Measurements from ENCODE around the gene FICD. TPM values are rescaled to one million over a fixed set of nuclear protein-coding genes. Genes with fewer than 3 reads are reported as not detected.
A peak's percentile ranks its signal among the peaks of the same experiment; 100 is the strongest.
"Not testable (repeated sequence)": the region's sequence is repeated elsewhere in the genome, so short reads cannot be mapped to it uniquely, and the experiment has no call there.

The FICD gene
- total RNA-seq, 2 experiments from 2014 or later, result 3.4 to 3.9 TPM

DNA sequence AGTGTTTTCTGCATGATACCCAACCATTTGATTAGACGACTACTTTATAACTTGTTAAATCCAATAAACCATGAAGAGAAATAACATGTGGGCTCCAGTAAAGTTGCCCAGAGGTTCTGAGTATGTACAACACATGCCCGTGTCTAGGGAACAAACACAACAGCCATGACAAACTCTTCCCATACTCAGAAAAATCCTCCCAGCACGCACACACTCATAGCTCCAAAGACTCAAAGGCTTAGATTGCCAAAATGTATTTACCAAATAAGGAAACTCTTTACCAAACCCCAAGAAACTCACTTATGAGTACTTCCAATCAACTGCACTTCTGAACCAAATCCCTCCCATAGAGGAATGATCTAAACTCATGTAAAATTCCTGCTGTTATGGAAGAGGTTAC lies 28.6 kb downstream of the FICD start:
- intact Hi-C loops (cut with micrococcal nuclease), result no loop called here
- ChIA-PET CTCF (interaction anchor here (1.1 kb wide), 1 partner anchor 13 kb away, joined by 4 read pairs; no protein-coding TSS in a partner anchor), POLR2A (interaction anchor here (0.6 to 1.2 kb wide), 2 partner anchors 17 to 30 kb away, joined by 3 to 4 read pairs; partner anchors contain the start of gene SART3)
- no peaks in the 10 kb centered on the region for H3K9me3 Mint-ChIP-seq
- peaks cover 20% of the 10 kb centered on the region for H3K4me1 Mint-ChIP-seq (ENCODE audit: low read depth)
- H3K27ac Mint-ChIP-seq, result no peak overlapping the region
- no peaks in the 10 kb centered on the region for H3K27me3 Mint-ChIP-seq
- no peak for ATAC-seq
- no peak for TF ChIP-seq CTCF (IDR thresholded peaks at IDR 0.05)
- H3K36me3 Mint-ChIP-seq (ENCODE audit: low read depth), result peaks cover 45% of the 10 kb centered on the region
- no peak for DNase-seq
- no peak overlapping the region for H3K4me3 Mint-ChIP-seq

- H3K4me1 Mint-ChIP-seq (ENCODE audit: low read depth), result peaks cover 32% of the 10 kb centered on the region
- TF ChIP-seq CTCF (IDR thresholded peaks at IDR 0.05), result no peak
- intact Hi-C loops (cut with micrococcal nuclease), result no loop called here
Observed at GRCh38 chr12:108547686-108548085, 32.6 kb downstream of the FICD start.

DNA sequence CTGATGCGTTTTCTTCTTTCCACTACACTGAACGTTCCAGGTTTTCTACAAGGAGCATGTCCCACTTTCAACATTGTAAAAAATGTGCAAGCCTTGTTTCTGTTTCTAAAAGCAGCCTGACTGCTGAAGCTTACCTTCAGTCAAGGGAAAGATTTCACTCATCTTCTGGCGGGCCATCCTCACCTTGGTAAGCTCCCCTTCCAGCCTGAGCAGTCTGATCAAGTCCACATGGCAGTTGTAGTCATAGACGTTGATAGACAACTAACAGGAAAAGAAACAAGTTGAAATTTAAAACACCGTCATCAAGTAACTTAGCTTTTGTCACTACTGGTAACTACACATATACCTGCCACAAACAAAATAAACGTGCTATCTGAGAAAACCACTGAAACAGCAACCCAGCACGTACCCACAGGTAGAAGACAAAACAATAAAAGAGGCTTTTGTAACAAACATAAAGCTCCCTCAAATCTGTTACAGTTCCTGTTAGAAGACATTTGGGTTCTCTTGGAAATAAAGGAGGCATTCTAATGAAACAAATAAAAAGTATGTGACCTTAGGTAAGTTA lies 34.0 kb downstream of the FICD start:
- Mint-ChIP-seq H3K36me3 (ENCODE audit: low read depth) (peaks cover 38% of the 10 kb centered on the region), H3K9me3 (no peaks in the 10 kb centered on the region), H3K4me1 (ENCODE audit: low read depth) (peaks cover 46% of the 10 kb centered on the region), H3K27me3 (no peaks in the 10 kb centered on the region), H3K27ac (peak overlapping the region; percentile 38), H3K4me3 (no peak overlapping the region)
- ChIA-PET CTCF (interaction anchor here (0.8 to 1.5 kb wide), 7 partner anchors 9 to 255 kb away, joined by 3 to 6 read pairs (median 4); partner anchors contain the start of gene SART3), POLR2A (interaction anchor here (1.0 to 2.3 kb wide), 5 partner anchors 10 to 86 kb away, joined by 3 to 9 read pairs (median 4); partner anchors contain the start of genes ISCU and SART3)
- intact Hi-C loops (cut with micrococcal nuclease), result no loop called here
- ATAC-seq, result no peak
- DNase-seq, result no peak
- TF ChIP-seq CTCF (IDR thresholded peaks at IDR 0.05), result no peak

More at GRCh38 chr12:108547686-108548085, 32.6 kb downstream of the FICD start:
- ATAC-seq, result no peak
- CTCF ChIA-PET, result no interaction called here
- H3K27ac Mint-ChIP-seq, result no peak overlapping the region
- H3K4me3 Mint-ChIP-seq, result no peak overlapping the region
- POLR2A ChIA-PET, result no interaction called here
- no peaks in the 10 kb centered on the region for H3K27me3 Mint-ChIP-seq
- DNase-seq, result no peak
- H3K36me3 Mint-ChIP-seq (ENCODE audit: low read depth), result peaks cover 45% of the 10 kb centered on the region
- no peaks in the 10 kb centered on the region for H3K9me3 Mint-ChIP-seq

GRCh38 chr12:108551535-108551934 lies 36.5 kb downstream of the FICD start:
- peaks cover 31% of the 10 kb centered on the region for H3K36me3 Mint-ChIP-seq (ENCODE audit: low read depth)
- H3K27me3 Mint-ChIP-seq, result no peaks in the 10 kb centered on the region
- intact Hi-C loops (cut with micrococcal nuclease), result no loop called here
- DNase-seq, result no peak
- peak overlapping the region; percentile 14 for H3K4me3 Mint-ChIP-seq
- no peak for TF ChIP-seq CTCF (IDR thresholded peaks at IDR 0.05)
- H3K27ac Mint-ChIP-seq, result peak overlapping the region; percentile 0
- ChIA-PET POLR2A (no interaction called here), CTCF (no interaction called here)
- ATAC-seq, result no peak
- H3K4me1 Mint-ChIP-seq (ENCODE audit: low read depth), result peaks cover 58% of the 10 kb centered on the region
- H3K9me3 Mint-ChIP-seq, result no peaks in the 10 kb centered on the region

DNA sequence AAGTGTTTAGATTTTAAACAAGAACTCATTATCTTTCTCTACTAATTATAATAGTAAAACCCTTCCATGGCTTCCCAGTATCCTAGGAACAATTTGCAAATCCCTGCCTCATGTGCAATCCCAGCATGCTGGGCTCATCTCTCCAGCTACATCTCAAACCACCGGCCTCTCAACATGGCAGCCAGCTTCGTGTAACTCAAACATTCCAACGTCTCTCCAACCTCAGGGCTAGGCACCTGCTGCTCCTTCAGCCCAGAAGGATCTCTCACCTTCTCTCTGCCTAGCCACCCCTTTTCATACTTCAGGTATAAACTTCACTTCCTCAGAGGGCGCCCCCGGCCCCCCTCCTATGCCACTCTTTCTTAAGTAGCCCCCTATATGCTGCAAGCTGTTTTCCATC lies 38.7 kb downstream of the FICD start:
- no peak for TF ChIP-seq CTCF (IDR thresholded peaks at IDR 0.05)
- Mint-ChIP-seq H3K27me3 (no peaks in the 10 kb centered on the region), H3K4me1 (ENCODE audit: low read depth) (peaks cover 77% of the 10 kb centered on the region), H3K36me3 (ENCODE audit: low read depth) (peaks cover 35% of the 10 kb centered on the region), H3K4me3 (no peak overlapping the region), H3K27ac (no peak overlapping the region), H3K9me3 (no peaks in the 10 kb centered on the region)
- intact Hi-C loops (cut with micrococcal nuclease), result no loop called here
- ChIA-PET POLR2A (interaction anchor here (0.6 kb wide), 1 partner anchor 562 kb away, joined by 3 read pairs; no protein-coding TSS in a partner anchor), CTCF (no interaction called here)
- DNase-seq (no peak), ATAC-seq (no peak)

DNA sequence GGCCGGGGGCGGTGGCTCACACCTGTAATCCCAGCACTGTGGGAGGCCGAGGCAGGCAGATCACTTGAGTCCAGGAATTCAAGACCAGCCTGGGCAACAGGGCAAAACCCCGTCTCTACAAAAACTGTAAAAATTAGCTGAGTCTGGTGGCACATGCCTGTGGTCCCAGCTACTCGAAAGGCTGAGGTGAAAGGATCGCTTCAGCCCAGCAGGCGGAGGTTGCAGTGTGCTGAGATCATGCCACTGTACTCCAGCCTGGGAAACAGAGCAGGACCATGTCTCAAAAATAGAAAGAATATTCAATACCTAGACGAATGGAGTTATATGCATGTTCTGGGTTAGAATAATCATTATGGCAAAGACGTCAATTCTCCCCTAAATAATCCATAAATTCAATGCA lies 40.3 kb downstream of the FICD start:
- POLR2A ChIA-PET, result interaction anchor here (0.9 to 1.4 kb wide), 2 partner anchors 14 to 78 kb away, joined by 3 to 4 read pairs; partner anchors contain the start of gene SELPLG
- peaks cover 81% of the 10 kb centered on the region for H3K4me1 Mint-ChIP-seq (ENCODE audit: low read depth)
- DNase-seq, result not testable (repeated sequence)

More for the DNA sequence above, 40.3 kb downstream of the FICD start:
- H3K4me3 Mint-ChIP-seq; H3K27ac Mint-ChIP-seq; ATAC-seq; H3K9me3 Mint-ChIP-seq; H3K27me3 Mint-ChIP-seq; intact Hi-C loops (cut with micrococcal nuclease): not testable (repeated sequence)
- peaks cover 39% of the 10 kb centered on the region for H3K36me3 Mint-ChIP-seq (ENCODE audit: low read depth)
- CTCF ChIA-PET, result interaction anchor here (1.3 to 24.3 kb wide), 2 partner anchors 24 to 60 kb away, joined by 3 to 645 read pairs; no protein-coding TSS in a partner anchor
